GM12892 (cell line): Measurements from ENCODE around the gene KIRREL3.

Experiments
- POLR2A ChIP-seq: IDR thresholded peaks from 2 replicates; pipeline ENCODE4 v1.6.1; 2011; ENCODE audit warnings: low read depth, low read length, control low read depth
- POLR2AphosphoS5 ChIP-seq: IDR thresholded peaks from 2 replicates; pipeline ENCODE4 v1.6.1; 2011; ENCODE audit warnings: low read depth, low read length, control low read depth
- TAF1 ChIP-seq: IDR thresholded peaks from 2 replicates; pipeline ENCODE4 v1.6.1; 2011; ENCODE audit warnings: low read depth, mild to moderate bottlenecking, control low read depth, low read length, borderline replicate concordance

DNA sequence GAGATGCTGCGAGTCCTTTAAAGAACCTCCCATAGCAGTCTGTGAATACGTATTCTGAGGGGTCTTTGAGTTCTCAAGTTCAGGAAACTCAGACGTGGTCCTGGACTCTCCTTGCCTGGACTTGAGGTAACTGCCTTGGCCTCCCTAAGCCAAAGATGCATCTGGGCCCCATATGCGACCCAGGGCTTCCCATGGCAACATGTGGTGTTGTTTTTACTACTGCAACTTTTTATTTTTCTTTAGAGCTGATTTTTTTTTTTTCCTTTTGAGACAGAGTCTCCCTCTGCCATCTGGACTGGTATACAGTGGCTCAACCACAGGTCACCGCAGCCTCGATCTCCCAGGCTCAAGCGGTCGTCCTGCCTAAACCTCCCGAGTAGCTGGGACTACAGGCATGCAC lies 324.0 kb downstream of the KIRREL3 start:
- TF ChIP-seq POLR2A (no peak), POLR2AphosphoS5 (no peak), TAF1 (no peak)
